Naive B cell (primary cell): ENCODE measurements around the gene PSMD4. TPM values are rescaled to one million over a fixed set of nuclear protein-coding genes. Genes with fewer than 3 reads are reported as not detected.

Experiments
- ATAC-seq, 2 donors: fragments of 150-1000 bp; cut with Tn5 transposase; 2 replicates each; pipeline ENCODE4 v1.10.0; 2021; ENCODE audit warnings: low read depth in 2 of 2, mild to moderate bottlenecking in 2 of 2, moderate library complexity in 2 of 2
- DNase-seq: peaks from one replicate; pipeline ENCODE4 v3.0.0; 2022
- H3K27ac Mint-ChIP-seq, 6 donors: one replicate each; pipeline ENCODE4 v1.8.0; 2020 to 2022; ENCODE audit warnings: mild to moderate bottlenecking in 6 of 6, mixed read lengths in 6 of 6, moderate library complexity in 5 of 6, inconsistent platforms in 2 of 6
- H3K27me3 Mint-ChIP-seq, 3 donors: one replicate each; pipeline ENCODE4 v1.8.0; 2021 to 2022; ENCODE audit warnings: mixed read lengths in 3 of 3, mild to moderate bottlenecking in 1 of 3
- H3K36me3 Mint-ChIP-seq, 2 donors: one replicate each; pipeline ENCODE4 v1.8.0; 2020 to 2022; ENCODE audit warnings: mixed read lengths in 2 of 2, inconsistent platforms in 1 of 2, mild to moderate bottlenecking in 1 of 2
- H3K4me1 Mint-ChIP-seq, 3 donors: one replicate each; pipeline ENCODE4 v1.8.0; 2020 to 2022; ENCODE audit warnings: mixed read lengths in 3 of 3, inconsistent platforms in 1 of 3, mild to moderate bottlenecking in 1 of 3, moderate library complexity in 1 of 3
- H3K4me3 Mint-ChIP-seq, 8 donors: one replicate each; pipeline ENCODE4 v1.8.0; 2020 to 2022; ENCODE audit warnings: mild to moderate bottlenecking in 8 of 8, mixed read lengths in 8 of 8, moderate library complexity in 8 of 8, inconsistent platforms in 2 of 8
- H3K9me3 Mint-ChIP-seq, 7 donors: one replicate each; pipeline ENCODE4 v1.8.0; 2020 to 2022; ENCODE audit warnings: mixed read lengths in 7 of 7, mild to moderate bottlenecking in 5 of 7, inconsistent platforms in 2 of 7, moderate library complexity in 1 of 7
- polyA plus RNA-seq, 6 donors: library from polyadenylated mRNA; unstranded; fragments of 300-500 nt; fragmentation: Illumina TruSeq; gene quantifications; one replicate each; pipeline ENCODE4 v1.2.3, GENCODE V29; 2021; ENCODE audit warnings: low read depth in 6 of 6

PSMD4 gene
- polyA plus RNA-seq, 6 donors from 2014 or later, result 253 to 417 (median 291) TPM

DNA sequence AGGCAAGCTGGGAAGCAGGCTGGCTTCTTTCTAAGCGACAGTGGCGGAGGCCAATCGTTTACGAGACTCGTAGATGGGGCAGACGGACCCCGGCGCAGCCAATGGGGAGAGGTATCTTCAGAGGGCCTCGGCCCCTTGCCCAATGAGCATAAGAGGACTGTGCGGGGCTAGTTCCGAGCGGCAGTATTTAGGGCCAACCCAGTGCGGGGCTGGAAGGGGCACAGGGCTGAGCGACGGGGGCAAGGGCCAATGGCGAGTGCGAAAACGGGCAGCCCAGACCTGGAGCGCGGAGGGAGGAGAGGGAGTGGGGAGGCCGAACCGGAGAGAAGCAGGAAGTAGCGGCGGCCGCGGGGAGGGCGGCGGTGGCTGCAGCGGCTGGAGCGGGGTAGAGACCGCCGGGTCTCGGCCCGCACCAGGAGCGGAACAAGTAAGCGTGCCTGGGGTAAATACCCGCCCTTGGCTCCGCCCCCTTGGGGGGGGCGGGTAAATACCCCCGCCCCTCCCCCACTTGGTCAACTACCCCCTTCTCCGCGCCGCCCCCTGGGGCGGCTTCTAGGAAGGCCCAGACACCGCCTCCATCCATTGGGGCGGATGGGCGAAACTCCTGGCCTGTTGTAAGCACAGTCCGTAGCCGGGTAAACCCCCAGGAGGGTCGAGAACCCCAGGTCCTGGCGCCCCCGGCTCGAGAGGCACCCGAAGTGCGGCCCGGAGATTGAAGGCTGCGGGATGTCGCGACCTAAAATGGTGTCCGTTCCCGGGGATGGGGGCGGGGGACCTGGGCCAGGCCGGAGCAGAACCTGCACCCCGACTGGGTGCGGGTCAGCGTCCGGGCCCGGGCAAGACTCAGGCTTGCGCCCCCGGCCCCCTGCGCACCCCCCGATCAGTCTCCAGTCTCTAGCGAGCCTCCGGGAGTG lies 27.7 kb downstream of the PSMD4 start, which contains the start of gene ZNF687:
Gene ZNF687, plus strand, starts transcription at position 331 of the 914 bp plus-strand sequence. CDS start 3,993 bp downstream, outside the sequence.
- Mint-ChIP-seq H3K9me3 (peaks cover 0 to under 1% (median 0%) of the 10 kb centered on the region in 7 donors), H3K27me3 (no peaks in the 10 kb centered on the region), H3K27ac (peak within 1 kb of the TSS; percentile 93 to 99 (median 98)), H3K36me3 (no peaks in the 10 kb centered on the region), H3K4me1 (peaks cover 37 to 59% (median 56%) of the 10 kb centered on the region in 3 donors), H3K4me3 (peak within 1 kb of the TSS; percentile 89 to 100 (median 98))
- ATAC-seq, result peak; percentile 82 to 87
- peak; percentile 99 for DNase-seq

- ATAC-seq, result no peak
- H3K4me1 Mint-ChIP-seq, result peaks cover 28 to 50% (median 49%) of the 10 kb centered on the region in 3 donors
- H3K27ac Mint-ChIP-seq, result peak overlapping the region; percentile 6 to 95 (median 92)
- no peak for DNase-seq
- no peaks in the 10 kb centered on the region for H3K27me3 Mint-ChIP-seq
- H3K9me3 Mint-ChIP-seq, result no peaks in the 10 kb centered on the region
- H3K36me3 Mint-ChIP-seq, result no peaks in the 10 kb centered on the region
- H3K4me3 Mint-ChIP-seq, result peak overlapping the region; percentile 89 to 100 (median 95)
Measured at GRCh38 chr1:151282883-151283725, 28.6 kb downstream of the PSMD4 start.

- Mint-ChIP-seq H3K27ac (peak overlapping the region; percentile 25 to 96 (median 90)), H3K4me1 (peaks cover 34 to 54% (median 50%) of the 10 kb centered on the region in 3 donors), H3K4me3 (peak overlapping the region; percentile 53 to 99 (median 92)), H3K9me3 (no peaks in the 10 kb centered on the region), H3K36me3 (peaks cover 0 to 8% of the 10 kb centered on the region in 2 donors), H3K27me3 (no peaks in the 10 kb centered on the region)
- no peak for ATAC-seq
- DNase-seq, result no peak
Measured at GRCh38 chr1:151284013-151284577, 29.6 kb downstream of the PSMD4 start.

DNA sequence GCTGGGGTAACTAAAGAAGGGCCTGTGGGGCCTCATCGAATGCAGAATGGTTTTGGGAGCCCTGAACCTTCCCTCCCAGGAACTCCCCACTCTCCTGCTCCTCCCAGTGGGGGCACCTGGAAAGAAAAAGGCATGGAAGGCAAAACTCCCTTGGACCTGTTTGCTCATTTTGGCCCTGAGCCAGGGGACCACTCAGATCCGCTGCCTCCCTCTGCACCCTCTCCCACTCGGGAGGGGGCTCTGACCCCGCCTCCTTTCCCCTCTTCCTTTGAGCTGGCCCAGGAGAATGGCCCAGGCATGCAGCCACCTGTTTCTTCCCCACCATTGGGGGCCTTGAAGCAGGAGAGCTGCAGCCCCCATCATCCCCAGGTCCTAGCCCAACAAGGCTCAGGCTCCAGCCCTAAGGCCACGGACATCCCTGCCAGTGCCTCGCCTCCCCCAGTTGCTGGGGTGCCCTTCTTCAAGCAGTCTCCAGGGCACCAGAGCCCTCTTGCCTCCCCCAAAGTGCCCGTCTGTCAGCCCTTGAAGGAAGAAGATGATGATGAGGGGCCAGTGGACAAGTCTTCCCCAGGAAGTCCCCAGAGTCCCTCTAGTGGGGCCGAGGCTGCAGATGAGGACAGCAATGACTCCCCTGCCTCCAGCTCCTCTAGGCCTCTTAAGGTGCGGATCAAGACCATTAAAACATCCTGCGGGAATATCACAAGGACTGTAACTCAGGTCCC lies 32.2 kb downstream of the PSMD4 start:
- no peak for ATAC-seq
- H3K27me3 Mint-ChIP-seq, result no peaks in the 10 kb centered on the region
- H3K4me3 Mint-ChIP-seq, result peak overlapping the region in 1 of 8 donors; percentile 44
- no peaks in the 10 kb centered on the region for H3K9me3 Mint-ChIP-seq
- peaks cover 37 to 66% (median 37%) of the 10 kb centered on the region in 3 donors for H3K4me1 Mint-ChIP-seq
- H3K27ac Mint-ChIP-seq, result peak overlapping the region in 2 of 6 donors; percentile 15 to 27
- peaks cover 0 to 9% of the 10 kb centered on the region in 2 donors for H3K36me3 Mint-ChIP-seq
- DNase-seq, result no peak

DNA sequence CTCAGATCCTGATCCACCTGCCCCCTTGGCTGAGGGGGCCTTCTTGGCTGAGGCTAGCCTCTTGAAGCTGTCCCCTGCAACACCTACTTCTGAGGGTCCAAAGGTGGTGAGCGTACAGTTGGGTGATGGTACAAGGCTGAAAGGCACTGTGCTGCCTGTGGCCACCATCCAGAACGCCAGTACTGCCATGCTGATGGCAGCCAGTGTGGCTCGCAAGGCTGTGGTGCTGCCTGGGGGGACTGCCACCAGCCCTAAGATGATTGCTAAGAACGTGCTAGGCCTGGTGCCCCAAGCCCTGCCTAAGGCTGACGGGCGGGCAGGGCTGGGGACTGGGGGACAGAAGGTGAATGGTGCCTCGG lies 32.8 kb downstream of the PSMD4 start:
- H3K27me3 Mint-ChIP-seq, result no peaks in the 10 kb centered on the region
- H3K4me3 Mint-ChIP-seq, result no peak overlapping the region
- no peak for DNase-seq
- H3K9me3 Mint-ChIP-seq, result no peaks in the 10 kb centered on the region
- ATAC-seq, result no peak
- H3K4me1 Mint-ChIP-seq, result peaks cover 33 to 66% (median 36%) of the 10 kb centered on the region in 3 donors
- H3K36me3 Mint-ChIP-seq, result peaks cover 0 to 9% of the 10 kb centered on the region in 2 donors
- peak overlapping the region in 1 of 6 donors; percentile 15 for H3K27ac Mint-ChIP-seq

DNA sequence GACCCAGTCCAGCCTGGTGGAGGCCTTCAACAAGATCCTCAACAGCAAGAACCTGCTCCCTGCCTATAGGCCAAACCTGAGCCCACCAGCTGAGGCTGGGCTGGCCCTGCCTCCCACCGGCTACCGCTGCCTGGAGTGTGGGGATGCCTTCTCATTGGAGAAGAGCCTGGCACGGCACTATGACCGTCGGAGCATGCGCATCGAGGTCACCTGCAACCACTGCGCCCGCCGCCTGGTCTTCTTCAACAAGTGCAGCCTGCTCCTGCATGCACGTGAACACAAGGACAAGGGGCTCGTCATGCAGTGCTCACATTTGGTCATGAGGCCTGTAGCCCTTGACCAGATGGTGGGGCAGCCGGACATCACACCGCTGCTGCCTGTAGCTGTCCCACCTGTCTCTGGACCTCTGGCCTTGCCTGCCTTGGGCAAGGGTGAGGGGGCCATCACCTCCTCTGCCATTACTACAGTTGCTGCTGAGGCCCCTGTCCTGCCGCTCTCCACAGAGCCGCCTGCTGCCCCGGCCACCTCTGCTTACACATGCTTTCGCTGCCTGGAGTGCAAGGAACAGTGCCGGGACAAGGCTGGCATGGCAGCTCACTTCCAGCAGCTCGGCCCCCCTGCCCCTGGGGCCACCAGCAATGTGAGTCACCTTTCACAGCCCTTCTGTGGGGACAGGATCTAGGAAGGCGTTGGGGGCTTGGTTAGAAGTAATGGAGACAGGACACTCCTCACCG lies 33.4 kb downstream of the PSMD4 start:
- Mint-ChIP-seq H3K36me3 (peaks cover 0 to 9% of the 10 kb centered on the region in 2 donors), H3K27me3 (no peaks in the 10 kb centered on the region), H3K27ac (peak overlapping the region in 3 of 6 donors; percentile 39 to 99 (median 47)), H3K9me3 (no peaks in the 10 kb centered on the region), H3K4me3 (no peak overlapping the region), H3K4me1 (peaks cover 37 to 70% (median 40%) of the 10 kb centered on the region in 3 donors)
- DNase-seq (no peak), ATAC-seq (no peak)

DNA sequence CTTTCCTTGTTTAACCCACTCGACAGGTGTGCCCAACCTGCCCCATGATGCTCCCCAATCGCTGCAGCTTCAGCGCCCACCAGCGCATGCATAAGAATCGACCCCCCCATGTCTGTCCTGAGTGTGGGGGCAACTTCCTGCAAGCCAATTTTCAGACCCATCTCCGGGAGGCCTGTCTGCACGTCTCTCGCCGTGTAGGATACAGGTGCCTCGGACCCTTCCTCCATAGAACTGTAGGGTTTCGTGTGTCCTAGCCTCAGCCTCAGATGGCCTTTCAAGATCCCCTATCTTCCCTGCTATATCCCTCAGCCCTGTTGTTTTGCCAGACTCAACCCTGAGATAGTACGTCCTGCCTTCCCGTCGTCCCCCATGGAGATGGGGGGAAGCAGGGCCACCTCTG lies 34.0 kb downstream of the PSMD4 start:
- peaks cover 35 to 67% (median 38%) of the 10 kb centered on the region in 3 donors for H3K4me1 Mint-ChIP-seq
- no peaks in the 10 kb centered on the region for H3K27me3 Mint-ChIP-seq
- H3K9me3 Mint-ChIP-seq, result no peaks in the 10 kb centered on the region
- H3K4me3 Mint-ChIP-seq, result no peak overlapping the region
- H3K36me3 Mint-ChIP-seq, result peaks cover 0 to 10% of the 10 kb centered on the region in 2 donors
- peak overlapping the region in 3 of 6 donors; percentile 40 to 99 (median 47) for H3K27ac Mint-ChIP-seq
- ATAC-seq (no peak), DNase-seq (no peak)

- H3K4me1 Mint-ChIP-seq, result peaks cover 27 to 59% (median 35%) of the 10 kb centered on the region in 3 donors
- H3K27ac Mint-ChIP-seq, result peak overlapping the region in 4 of 6 donors; percentile 7 to 56 (median 47)
Measured at GRCh38 chr1:151289080-151289935, 34.8 kb downstream of the PSMD4 start.

DNA sequence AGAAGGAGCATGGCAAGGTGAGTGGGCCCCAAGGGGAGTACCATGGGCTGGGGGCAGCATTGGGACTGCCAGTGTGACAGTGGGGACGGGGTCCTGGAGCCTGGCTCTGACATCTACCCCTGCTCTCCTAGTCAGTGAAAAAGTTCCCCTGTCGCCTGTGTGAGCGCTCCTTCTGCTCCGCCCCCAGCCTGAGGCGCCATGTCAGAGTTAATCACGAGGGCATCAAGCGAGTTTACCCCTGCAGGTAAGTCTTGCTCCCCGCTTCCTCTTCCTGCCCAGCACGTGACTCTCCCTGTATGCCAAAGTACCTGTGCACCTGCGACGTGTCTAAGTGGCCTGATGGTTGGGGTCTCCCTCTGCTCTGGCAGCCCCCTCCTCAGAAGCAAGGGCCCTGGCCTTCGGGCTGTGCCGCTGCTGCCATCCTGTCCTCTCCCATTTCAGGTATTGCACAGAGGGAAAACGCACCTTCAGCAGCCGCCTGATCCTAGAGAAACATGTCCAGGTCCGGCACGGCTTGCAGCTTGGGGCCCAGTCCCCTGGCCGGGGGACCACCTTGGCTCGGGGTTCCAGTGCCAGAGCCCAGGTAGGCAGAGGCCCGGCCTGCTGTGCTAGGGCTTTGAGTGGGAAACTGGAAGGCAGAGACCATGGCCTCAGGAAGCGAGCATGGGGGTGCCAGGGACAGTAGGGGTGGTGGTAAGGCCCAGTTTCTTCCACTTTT lies 35.6 kb downstream of the PSMD4 start:
- H3K27me3 Mint-ChIP-seq, result no peaks in the 10 kb centered on the region
- peaks cover 24 to 50% (median 28%) of the 10 kb centered on the region in 3 donors for H3K4me1 Mint-ChIP-seq
- peaks cover 0 to 20% of the 10 kb centered on the region in 2 donors for H3K36me3 Mint-ChIP-seq
- no peak for ATAC-seq
- no peaks in the 10 kb centered on the region for H3K9me3 Mint-ChIP-seq
- H3K27ac Mint-ChIP-seq, result peak overlapping the region in 3 of 6 donors; percentile 47 to 62 (median 56)
- DNase-seq, result no peak
- H3K4me3 Mint-ChIP-seq, result peak overlapping the region in 1 of 8 donors; percentile 69

More at GRCh38 chr1:151289080-151289935, 34.8 kb downstream of the PSMD4 start:
- Mint-ChIP-seq H3K9me3 (no peaks in the 10 kb centered on the region), H3K4me3 (no peak overlapping the region), H3K36me3 (peaks cover 0 to 19% of the 10 kb centered on the region in 2 donors), H3K27me3 (no peaks in the 10 kb centered on the region)
- DNase-seq (no peak), ATAC-seq (no peak)

GRCh38 chr1:151290709-151291303 lies 36.3 kb downstream of the PSMD4 start:
- no peak for ATAC-seq
- Mint-ChIP-seq H3K27ac (peak overlapping the region in 2 of 6 donors; percentile 47 to 56), H3K4me1 (peaks cover 24 to 44% (median 24%) of the 10 kb centered on the region in 3 donors), H3K27me3 (no peaks in the 10 kb centered on the region), H3K36me3 (peaks cover 0 to 20% of the 10 kb centered on the region in 2 donors), H3K4me3 (peak overlapping the region in 1 of 8 donors; percentile 25), H3K9me3 (no peaks in the 10 kb centered on the region)
- no peak for DNase-seq
